HG03571 (cell line): Measurements from ENCODE around the gene MRPS6.

Source experiments
- ATAC-seq: cut with Tn5 transposase; IDR thresholded peaks from one replicate; pipeline ENCODE4 v1.9.1; 2021; ENCODE audit not compliant: unreplicated experiment

The MRPS6 gene

DNA sequence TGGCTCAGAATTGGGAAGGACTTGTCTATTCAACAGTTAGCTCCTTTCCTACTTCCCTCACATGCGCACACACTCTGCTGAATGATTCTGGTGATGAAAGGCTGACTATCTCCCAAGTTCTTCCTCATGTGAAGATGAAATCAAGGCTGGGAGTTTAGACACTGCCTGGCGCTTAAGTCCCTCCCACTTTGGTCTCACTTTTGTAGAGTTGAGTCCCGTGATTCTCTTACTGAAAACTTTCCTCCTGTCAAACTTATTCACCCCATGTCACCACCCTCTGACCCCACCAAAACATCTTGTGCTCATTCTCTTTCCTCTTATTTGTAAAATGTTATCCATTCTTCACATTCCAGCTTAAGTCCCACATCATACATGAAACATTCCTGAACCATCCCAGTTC is 8.4 kb upstream of the MRPS6 start:
- no peak for ATAC-seq

DNA sequence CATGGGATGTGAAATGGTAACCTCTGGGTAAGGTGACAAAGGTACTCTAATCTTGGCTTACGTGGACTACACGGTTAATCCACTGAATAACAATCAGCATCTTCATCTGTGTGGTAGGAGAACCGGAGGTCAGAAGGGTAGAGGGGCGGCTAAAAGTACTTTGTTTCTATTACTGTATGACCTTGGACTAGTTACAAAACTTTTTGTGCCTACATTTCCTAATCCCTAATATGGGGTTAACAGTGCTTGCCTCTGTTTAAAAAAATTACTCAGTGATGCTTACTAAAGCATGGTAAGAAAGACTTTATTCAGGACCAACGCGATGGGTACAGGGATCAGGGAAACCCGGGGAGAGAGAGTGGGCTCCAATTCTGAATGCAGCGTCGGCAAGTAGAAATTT is 1.7 kb upstream of the MRPS6 start:
- no peak for ATAC-seq

DNA sequence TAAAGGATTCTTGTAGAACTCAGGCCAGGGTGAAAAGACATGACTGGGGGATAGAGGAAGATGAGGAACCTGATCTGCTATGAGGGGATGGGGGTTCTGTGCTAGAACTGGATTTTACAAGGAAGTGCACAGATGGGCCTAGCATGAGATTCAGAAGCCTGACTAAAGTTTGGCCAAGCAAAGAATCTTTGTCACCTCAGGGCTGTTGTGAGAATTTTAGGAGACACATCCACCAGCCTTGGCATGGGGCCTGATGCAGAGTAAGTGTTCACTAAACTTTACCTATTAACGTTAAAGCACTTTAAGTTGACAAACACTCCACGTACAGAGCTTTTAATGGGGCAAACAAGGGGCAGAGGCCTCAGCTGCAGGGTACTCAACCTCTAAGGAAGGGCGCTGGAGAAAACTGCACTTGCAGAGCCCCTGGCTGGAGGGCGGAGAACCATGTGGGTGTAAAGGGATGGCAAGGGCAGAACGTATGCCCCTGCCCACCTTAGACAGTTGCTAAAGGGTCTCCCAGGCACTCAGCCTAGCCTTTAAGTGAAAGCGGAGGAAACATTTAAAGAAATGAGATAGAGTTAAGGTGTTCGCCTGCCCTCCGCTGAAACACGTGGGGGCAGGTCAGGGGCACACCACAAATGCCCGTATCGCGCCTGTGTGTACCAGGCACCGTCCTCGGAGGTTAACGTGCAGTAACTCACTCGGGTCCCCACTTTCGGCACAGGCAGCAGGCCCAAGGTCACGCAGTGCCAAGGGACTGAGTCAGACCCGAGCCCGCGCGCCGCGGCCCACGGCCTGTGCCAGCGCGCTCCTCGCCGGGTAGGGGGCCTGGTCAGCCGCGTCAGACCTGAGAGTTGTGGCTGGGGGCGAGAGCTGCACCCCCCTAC is 990 bp upstream of the MRPS6 start:
- peak; percentile 18 for ATAC-seq

DNA sequence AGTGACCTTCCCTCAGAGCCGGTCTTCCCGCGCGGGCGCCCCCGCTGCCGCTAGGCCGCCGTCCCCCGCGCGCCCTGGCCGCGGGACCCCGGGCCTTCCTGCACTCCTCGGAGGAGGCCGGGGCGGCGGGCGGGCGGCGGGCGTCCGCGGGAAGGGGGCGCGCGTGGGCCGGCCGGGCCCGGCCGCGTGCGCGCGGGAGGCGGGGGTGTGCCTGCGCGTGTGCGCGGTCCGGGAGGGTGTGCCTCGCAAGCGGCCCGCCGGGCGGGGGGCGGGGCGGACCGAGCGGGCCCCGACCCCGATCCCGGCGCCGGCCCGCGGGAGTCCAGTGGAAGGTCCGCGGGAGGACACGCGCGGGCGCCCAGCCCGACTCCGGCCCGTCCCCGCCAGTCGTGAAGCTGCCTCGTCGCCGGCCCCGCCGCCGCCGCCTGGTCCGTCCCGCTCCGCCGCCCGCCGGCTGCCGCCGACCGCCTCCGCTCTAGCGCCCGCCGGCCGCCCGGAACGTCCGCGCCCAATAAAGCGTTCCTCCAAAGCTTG is 438 bp downstream of the MRPS6 start:
- ATAC-seq, result peak; percentile 39

DNA sequence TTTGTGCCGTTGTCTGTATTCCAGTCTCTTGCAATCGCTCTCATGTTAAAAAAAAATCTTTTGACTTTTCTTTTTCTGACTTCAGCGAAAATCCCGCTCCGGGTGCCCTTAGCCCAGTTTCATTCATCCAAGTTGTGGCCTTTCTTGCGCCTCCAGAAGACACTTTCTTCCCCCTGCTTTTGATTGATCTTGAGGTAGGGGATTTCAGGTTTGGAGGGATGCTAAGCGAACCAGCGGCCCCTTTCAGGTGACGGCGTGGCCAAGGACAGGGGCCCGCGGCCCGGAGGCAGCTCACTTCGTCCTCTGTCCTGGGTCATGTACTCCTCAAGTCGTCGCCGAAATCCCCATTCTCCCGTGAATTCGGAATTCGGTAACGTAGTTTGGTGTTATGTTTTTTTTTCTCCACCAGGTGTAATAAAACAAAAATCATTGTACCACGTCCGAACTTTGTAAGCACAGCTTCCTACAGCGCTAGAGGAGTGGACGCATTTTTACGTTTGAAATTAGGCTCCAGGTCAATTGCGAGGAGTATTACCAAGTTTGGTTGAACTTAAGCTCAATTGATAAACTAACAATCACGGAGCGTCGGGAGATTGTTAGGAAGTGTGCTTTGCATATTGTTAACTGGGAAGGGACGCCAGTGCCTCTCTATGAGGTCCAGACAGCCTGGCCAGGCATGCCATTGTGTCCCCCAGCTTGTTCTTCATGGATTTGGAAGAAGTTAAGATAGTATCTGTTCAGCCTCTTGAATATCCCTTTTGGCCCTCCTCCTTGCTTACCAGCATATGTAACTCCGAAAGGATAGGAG is 1.1 kb downstream of the MRPS6 start:
- ATAC-seq, result no peak

DNA sequence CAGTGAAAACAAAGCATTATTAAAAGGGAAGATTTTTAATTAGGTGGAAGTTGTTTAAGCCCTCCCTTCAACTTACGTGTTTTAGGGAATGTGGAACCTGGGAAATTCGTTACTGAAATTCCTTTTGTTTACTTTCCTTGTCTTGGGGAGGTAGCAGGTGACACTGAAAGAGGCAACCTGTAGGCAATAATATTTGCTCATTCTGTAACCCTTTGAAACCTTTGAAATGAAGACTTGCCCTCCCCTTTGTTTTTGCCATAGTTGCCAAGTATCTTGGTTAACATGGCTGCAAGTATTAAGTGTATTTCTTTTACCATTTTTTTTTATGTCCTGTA is 1.7 kb downstream of the MRPS6 start:
- no peak for ATAC-seq

DNA sequence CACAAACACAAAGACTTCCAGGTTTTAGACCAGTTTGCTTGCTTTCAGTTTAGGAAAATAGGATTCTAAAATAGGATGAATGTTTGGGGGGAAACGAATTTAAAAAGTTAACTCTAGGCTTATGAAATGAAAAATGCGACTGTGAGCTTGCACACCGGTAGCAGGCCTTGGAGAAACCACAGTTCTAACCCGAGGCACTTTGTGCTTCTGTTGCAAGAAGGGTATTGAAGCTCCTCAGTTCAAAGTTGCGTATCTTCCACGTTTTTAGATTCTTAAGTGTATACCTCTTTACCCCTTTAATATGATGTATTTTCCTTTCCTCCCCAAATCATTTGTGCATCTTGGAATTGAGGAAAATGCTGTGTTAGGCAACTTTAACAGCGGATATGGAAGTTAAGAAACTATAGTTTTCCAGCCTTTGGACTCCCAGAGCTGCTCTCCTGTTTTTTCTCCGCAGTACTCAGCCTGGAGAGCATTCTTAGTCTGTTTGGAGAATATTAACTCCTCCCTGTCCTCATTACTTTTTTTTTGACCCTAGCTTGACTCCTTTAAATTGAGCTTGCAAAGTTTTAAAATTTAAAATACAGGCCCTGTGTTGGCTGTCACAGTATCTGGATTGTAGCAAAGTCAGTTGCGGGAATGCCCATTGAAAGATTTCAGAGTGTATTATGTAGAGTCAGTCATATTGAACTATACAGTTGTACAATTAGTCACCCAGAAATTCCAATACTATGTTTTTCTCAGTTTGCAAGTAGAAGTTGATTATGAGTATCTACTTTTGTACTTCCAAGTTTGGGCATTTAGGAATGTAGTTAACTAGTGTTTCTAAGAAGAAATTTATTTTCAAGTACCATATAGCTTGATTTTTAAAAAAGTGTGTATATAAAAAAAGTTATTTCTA is 2.6 kb downstream of the MRPS6 start:
- no peak for ATAC-seq

DNA sequence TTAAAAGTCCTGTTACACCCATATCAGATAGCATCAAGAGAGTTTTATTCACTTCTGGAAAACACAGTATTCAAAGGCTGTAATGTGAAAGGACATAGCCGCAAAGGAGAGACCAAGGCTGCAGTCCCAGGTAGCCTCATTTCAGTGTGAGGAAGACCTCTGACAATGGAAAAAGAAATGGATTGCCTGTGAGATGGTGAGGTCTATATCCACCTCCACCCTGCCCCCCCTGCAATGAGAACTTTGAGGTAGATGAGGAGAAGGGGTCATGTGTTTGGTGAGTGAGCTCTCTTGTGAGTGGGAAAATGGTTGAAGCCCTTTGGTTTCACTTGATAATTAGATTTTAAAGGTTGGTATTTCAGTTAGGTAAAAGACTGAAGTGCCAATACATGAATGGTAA is 3.5 kb downstream of the MRPS6 start:
- ATAC-seq, result no peak

DNA sequence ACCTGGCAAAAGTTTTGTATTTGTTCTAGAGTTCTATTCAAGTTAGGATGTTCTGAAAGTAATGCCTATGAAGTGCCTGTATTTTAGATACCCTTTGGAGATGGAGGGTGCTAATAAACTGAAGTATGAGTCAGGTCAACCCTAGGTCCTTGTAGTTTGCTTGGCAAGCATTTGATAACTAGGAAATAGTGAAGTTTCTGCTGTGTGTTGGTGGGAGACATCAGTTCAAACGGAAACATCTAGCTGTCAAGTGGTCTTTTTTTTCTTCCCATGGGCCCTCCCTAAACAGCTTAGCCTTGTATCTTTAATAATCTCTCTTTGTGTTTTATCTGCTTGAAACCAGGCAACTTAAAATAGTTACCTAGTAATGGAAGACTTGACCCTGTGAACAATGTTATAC is 4.5 kb downstream of the MRPS6 start:
- ATAC-seq, result no peak

DNA sequence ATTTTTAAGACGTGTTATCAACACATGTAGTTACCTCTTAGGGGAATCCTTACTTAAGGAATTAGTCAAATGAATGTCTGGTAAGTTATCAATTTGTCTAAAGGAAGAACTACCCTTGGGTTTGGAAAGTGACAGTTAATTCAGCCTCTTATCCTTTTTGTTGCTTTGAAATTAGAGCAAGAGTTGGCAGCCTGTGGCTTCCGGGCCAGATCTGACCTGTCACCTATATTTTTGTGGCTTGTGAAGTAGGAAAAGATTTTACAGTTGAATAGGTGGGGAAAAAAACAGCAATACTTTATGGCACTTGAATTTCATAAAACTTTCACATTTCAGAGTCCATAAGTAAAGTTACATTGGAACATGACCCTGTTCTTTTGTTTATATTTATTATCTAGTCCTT is 5.5 kb downstream of the MRPS6 start:
- ATAC-seq, result no peak

DNA sequence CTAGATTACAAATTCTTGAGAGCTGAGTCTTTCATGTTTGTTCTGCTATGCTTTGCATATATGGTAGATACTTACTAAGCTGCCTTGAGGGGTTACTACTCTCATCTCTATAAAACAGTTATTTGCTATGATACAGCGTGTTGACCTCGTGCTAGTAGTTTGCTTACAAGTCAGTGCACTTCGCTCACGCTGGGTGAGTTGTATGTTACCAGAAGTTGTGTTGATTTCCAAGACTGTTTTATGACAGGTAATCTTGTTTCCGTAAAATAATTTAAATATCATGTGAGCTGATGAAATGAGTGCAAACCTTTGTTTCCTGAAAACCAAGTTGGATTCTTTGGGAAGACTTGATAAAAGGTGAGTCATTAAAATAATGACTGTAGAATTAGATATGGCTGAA is 7.3 kb downstream of the MRPS6 start:
- ATAC-seq, result no peak

DNA sequence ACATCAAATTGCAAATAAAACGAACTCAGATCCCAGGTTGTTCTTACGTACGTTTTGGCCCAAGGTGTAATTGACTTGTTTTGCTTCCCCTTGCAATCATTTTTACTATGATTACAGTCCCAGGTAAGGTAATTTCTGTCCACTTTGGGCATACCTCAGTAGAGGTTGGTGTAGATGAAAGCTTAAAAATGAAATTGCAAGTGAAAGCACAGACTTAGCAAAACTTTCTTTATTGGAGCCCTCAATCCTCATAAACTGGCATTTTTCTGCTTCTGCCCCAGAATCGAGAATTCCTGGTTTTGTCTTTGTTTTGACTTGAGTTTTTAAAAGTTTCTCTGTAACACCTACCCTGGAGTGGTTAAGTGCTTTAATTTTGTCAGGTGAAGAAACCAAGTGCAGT is 9.4 kb downstream of the MRPS6 start:
- ATAC-seq, result no peak

DNA sequence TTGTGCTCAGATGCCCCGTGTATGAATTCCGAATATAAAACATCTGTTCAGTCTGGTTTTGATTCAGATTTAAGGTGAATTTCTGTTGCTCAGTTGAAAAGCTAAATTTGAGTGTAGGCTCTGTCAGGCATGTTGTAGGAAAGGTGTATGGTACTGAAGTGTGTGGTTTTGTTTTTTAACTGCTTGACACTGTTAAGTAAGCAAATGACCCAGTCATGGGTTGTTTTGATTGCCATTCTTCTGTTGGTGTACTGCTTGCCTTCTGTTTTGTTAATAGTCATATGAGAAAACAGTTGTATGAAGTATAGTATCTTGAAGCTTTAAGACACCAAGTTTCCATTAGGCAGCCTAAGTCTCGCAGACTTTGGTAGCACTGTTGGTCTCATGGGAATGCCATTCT is 10.0 kb downstream of the MRPS6 start:
- ATAC-seq, result no peak

DNA sequence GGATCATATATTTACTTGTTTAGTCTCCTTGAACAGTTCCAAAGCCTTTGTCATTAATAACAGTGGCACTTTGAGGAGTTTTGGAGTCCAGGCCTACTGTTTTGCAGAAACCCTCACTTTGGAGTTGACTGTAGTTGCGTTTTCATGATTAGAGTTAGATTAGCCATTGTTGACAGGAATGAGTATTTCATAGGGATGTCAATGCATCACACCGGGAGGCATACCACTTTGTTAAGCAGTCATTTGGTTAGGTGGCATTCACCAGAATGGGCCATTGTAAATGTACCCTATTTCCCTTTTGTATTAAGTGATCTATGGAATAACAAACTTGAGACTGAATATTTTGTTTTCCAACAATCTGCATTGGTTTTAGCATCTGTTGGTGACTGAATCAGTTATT is 11.8 kb downstream of the MRPS6 start:
- no peak for ATAC-seq

DNA sequence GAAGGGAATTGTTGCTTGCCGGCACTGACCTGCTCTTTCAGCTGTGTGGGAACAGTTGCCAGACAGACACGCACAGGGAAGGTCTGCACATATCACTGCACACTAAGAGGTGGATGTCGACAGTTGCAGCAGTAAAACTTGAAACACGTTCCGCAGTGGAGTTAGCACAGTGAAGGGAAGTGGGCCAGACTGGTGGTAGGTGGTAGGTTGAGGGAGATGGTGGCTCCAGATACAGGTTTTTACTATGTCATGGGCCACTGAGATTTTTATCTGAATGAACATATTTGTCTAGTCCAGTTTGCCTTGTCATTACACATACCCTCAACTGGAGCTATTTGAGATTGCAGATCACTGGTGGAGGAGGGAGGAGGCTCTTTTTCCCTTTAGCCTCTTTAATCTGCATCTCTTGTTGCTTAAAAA is 13.5 kb downstream of the MRPS6 start:
- no peak for ATAC-seq

DNA sequence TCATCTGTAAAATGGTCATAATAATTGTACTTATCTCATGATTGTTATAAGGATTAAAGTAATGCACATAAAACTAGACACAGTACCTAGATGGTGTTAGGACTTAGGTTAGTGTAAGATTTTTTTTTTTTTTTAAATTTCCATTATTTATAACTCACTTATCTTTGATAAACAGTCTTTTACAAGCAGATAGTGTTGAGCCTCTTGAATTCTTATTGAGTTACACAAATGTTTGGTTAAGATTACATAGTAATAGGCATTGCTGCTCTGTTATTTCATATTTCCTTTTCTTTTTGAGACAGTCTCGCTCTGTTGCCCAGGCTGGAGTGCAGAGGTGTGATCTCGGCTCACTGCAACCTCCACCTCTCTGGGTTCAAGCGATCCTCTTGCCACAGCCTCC is 15.4 kb downstream of the MRPS6 start:
- ATAC-seq, result no peak

DNA sequence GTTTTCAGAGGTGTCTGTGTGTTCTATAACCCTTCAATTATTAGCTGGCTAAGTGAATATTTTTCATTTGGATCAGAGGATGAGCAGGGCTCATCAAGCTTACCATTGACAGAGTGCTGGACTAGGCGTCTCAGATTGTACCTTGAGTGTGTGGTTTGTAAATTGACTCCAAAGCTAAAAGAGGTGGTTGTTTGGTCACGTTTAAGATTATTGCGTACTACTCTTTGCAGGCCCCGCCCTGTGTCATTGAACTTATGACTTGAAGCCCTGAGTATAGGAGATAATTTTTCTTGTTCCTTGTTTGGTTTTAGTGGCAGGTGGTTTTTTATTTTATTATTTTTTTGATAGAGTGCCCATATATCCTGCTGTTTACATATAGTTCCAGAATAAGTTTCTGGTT is 17.7 kb downstream of the MRPS6 start:
- no peak for ATAC-seq

DNA sequence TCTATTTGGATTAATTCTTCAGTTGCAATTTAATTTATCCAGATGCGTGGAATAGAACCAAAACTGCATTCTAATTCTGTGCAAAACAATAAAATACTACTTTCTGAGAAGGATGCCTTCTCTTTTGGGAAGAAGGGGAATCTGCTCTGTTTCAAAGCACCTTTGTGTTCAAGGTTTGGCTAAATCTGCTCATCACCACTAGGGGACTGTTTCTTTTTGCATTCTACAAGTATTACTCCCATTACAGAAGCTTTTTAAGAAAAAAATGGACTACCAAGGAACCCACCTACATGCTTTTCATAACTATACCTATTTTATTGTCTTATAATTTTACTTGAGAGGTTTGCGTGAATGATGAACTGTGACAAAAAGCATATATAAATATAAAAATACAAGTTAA is 18.2 kb downstream of the MRPS6 start:
- no peak for ATAC-seq

DNA sequence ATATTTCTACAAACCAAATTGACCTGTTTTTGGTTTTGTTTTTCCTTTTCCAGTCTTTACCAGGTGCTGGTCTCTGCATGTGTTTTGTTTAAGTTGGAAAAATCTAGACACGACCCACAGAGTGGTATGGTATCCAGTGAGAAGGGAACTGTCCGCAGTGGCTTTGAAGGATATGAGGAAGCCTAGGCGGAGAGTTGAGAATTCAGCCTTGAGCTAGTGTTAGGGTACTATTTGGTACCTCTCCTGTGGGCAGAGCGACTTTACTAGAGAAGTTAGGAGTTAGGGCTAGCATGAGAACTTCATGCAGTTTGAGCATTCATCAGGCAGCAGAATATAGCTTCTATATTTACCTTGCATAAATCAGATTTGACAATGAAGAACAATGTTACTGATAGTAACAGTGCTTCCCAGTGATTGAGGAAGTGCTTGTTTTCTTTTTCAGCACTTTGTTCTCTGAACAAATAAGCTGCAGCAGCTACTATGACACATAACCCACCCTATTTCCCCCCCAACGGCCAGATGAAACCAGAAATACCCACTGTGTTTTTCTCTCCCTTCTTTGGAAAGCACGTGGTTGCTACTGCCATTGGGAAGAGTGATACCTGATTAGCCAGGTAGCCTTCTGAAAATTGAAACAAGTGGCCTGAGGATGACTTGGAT is 19.0 kb downstream of the MRPS6 start:
- ATAC-seq, result no peak

DNA sequence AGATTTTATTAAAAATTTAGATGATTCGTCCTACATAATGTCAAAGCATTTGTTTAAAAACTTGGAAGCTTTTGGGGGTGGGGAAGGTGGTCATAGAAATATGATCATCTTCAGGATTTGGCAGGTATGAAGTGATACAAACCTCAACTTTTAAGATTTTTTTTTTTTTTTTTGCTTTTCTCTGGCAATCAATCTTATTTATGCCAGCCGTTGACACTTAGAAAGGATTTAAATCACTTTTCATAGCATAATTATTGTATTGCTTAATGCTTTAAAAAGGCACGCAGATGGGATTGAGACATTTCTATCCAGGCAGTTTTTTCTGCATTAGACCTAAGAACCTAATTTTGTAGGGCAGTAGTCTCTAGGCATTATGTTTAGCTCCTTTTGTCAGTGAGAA is 19.7 kb downstream of the MRPS6 start:
- no peak for ATAC-seq

DNA sequence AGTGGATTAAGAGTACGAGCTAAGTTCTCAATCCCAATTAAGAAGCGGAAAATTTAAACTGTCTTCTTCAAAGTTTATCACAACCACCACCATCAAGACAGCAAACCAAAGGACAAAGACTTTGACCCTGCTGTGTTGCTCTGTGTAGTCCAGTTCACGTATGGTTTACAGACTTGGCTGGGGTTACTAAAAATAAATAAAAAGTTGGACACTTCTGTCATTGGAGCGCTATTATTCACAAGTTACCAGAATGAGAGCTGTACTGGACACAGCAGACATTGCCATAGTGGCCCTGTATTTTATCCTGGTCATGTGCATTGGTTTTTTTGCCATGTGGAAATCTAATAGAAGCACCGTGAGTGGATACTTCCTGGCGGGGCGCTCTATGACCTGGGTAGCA is 21.6 kb downstream of the MRPS6 start:
- no peak for ATAC-seq
